ENCODE measurements around the gene KIAA1210.

DNA sequence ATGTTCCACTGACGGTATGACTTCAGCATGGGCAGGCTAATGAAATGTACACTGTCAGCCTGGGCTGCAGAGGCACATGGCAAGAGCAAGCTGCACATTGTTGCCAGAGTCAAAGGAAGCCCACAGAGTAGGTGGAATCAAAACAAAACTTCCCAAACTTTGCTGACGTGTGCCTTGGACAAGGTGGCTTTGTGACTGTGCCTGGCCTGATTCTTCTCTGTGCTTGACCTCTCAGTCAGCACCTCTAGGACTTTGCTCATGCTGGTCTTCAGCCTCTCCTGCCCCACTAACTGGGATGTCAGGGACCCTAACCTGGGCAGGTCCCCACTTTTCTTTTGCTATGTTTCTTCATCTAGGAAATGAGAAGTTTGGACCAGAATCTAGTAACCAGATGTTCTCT lies 40.5 kb upstream of the KIAA1210 start:
- TF ChIP-seq POLR2A (IDR thresholded peaks at IDR 0.05), result no peak
- TF ChIP-seq, protein P1, sequence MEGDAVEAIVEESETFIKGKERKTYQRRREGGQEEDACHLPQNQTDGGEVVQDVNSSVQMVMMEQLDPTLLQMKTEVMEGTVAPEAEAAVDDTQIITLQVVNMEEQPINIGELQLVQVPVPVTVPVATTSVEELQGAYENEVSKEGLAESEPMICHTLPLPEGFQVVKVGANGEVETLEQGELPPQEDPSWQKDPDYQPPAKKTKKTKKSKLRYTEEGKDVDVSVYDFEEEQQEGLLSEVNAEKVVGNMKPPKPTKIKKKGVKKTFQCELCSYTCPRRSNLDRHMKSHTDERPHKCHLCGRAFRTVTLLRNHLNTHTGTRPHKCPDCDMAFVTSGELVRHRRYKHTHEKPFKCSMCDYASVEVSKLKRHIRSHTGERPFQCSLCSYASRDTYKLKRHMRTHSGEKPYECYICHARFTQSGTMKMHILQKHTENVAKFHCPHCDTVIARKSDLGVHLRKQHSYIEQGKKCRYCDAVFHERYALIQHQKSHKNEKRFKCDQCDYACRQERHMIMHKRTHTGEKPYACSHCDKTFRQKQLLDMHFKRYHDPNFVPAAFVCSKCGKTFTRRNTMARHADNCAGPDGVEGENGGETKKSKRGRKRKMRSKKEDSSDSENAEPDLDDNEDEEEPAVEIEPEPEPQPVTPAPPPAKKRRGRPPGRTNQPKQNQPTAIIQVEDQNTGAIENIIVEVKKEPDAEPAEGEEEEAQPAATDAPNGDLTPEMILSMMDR (IDR thresholded peaks at IDR 0.05), result no peak
